Trophoblast cell (in vitro differentiated cells and primary cell): Measurements from ENCODE around the gene PAPOLB.

Experiments
- DNase-seq, 2 donors: peaks; one replicate each; pipeline ENCODE4 v3.0.0-alpha.2; 2016
- H2AFZ ChIP-seq: 2 replicates; pipeline ENCODE4 v1.6.1; 2013; ENCODE audit warnings: low read length, moderate library complexity, mild to moderate bottlenecking; ENCODE audit not compliant: insufficient read depth, poor library complexity
- H2AK5ac ChIP-seq: 2 replicates; pipeline ENCODE4 v1.6.1; 2013; ENCODE audit warnings: mild to moderate bottlenecking, low read length
- H2BK120ac ChIP-seq: 2 replicates; pipeline ENCODE4 v1.6.1; 2013; ENCODE audit warnings: low read length, mild to moderate bottlenecking, moderate library complexity; ENCODE audit not compliant: insufficient read depth, poor library complexity
- H2BK12ac ChIP-seq: 2 replicates; pipeline ENCODE4 v1.6.1; 2013; ENCODE audit warnings: mild to moderate bottlenecking, low read length, moderate library complexity
- H2BK5ac ChIP-seq: 2 replicates; pipeline ENCODE4 v1.6.1; 2013; ENCODE audit warnings: low read length, low read depth, moderate library complexity, mild to moderate bottlenecking; ENCODE audit not compliant: poor library complexity
- H3K14ac ChIP-seq: 2 replicates; pipeline ENCODE4 v1.6.1; 2013; ENCODE audit warnings: mild to moderate bottlenecking, low read length
- H3K18ac ChIP-seq: 2 replicates; pipeline ENCODE4 v1.6.1; 2013; ENCODE audit warnings: mild to moderate bottlenecking, low read length
- H3K23ac ChIP-seq: 2 replicates; pipeline ENCODE4 v1.6.1; 2013; ENCODE audit warnings: low read length
- H3K27ac ChIP-seq: 2 replicates; pipeline ENCODE4 v1.5.1; 2013; ENCODE audit warnings: low read depth, mild to moderate bottlenecking, inconsistent platforms, low read length, moderate library complexity
- H3K27me3 ChIP-seq: 2 replicates; pipeline ENCODE4 v1.6.1; 2013; ENCODE audit warnings: inconsistent platforms, mild to moderate bottlenecking, low read length, moderate library complexity; ENCODE audit not compliant: insufficient read depth
- H3K36me3 ChIP-seq, 2 experiments: 1 replicate in 1 of 2; 2 replicates in 1 of 2; pipeline ENCODE4 v1.6.1; 2013; ENCODE audit warnings: low read length in 2 of 2, mild to moderate bottlenecking in 2 of 2, moderate library complexity in 1 of 2; ENCODE audit not compliant: insufficient read depth in 2 of 2, control insufficient read depth in 1 of 2
- H3K4ac ChIP-seq: 2 replicates; pipeline ENCODE4 v1.6.1; 2013; ENCODE audit warnings: low read depth, mild to moderate bottlenecking, low read length, moderate library complexity
- H3K4me1 ChIP-seq, 2 experiments: 1 replicate in 1 of 2; 2 replicates in 1 of 2; pipeline ENCODE4 v1.6.1; 2013; ENCODE audit warnings: low read length in 2 of 2, mild to moderate bottlenecking in 2 of 2, moderate library complexity in 1 of 2; ENCODE audit not compliant: insufficient read depth in 2 of 2, control insufficient read depth in 1 of 2
- H3K4me2 ChIP-seq: 2 replicates; pipeline ENCODE4 v1.6.1; 2013; ENCODE audit warnings: inconsistent platforms, mild to moderate bottlenecking, low read length, moderate library complexity
- H3K4me3 ChIP-seq: 2 replicates; pipeline ENCODE4 v1.5.1; 2013; ENCODE audit warnings: mild to moderate bottlenecking, low read depth, low read length, inconsistent platforms
- H3K79me1 ChIP-seq: one replicate; pipeline ENCODE4 v1.6.1; 2013; ENCODE audit warnings: low read length
- H3K79me2 ChIP-seq: 2 replicates; pipeline ENCODE4 v1.6.1; 2013; ENCODE audit warnings: low read length, mild to moderate bottlenecking; ENCODE audit not compliant: control insufficient read depth, insufficient read depth, poor library complexity
- H3K9ac ChIP-seq: 2 replicates; pipeline ENCODE4 v1.6.1; 2013; ENCODE audit warnings: mild to moderate bottlenecking, low read length
- H3K9me3 ChIP-seq: 2 replicates; pipeline ENCODE4 v1.6.1; 2013; ENCODE audit warnings: low read depth, mild to moderate bottlenecking, control low read depth, inconsistent platforms, low read length; ENCODE audit not compliant: insufficient read depth
- H4K12ac ChIP-seq: 2 replicates; pipeline ENCODE4 v1.6.1; 2013; ENCODE audit warnings: low read depth, mild to moderate bottlenecking, low read length, moderate library complexity
- H4K8ac ChIP-seq: 2 replicates; pipeline ENCODE4 v1.6.1; 2013; ENCODE audit warnings: low read depth, mild to moderate bottlenecking, low read length, moderate library complexity
- H4K91ac ChIP-seq: one replicate; pipeline ENCODE4 v1.6.1; 2013; ENCODE audit warnings: low read depth, mild to moderate bottlenecking, low read length, moderate library complexity
- WGBS: extraction: QIAGEN DNeasy Blood & Tissue Kit; methylation state at CpG from one replicate; pipeline ENCODE4 v1.1.7; 2013; ENCODE audit warnings: missing lambda C conversion rate; ENCODE audit not compliant: insufficient read length, insufficient coverage; ENCODE audit errors: extremely low coverage; 5-methylcytosine and 5-hydroxymethylcytosine counted together

PAPOLB gene

GRCh38 chr7:4833176-4833575 is 28.7 kb downstream of the PAPOLB start:
- peak; percentile 25 to 60 for DNase-seq

DNA sequence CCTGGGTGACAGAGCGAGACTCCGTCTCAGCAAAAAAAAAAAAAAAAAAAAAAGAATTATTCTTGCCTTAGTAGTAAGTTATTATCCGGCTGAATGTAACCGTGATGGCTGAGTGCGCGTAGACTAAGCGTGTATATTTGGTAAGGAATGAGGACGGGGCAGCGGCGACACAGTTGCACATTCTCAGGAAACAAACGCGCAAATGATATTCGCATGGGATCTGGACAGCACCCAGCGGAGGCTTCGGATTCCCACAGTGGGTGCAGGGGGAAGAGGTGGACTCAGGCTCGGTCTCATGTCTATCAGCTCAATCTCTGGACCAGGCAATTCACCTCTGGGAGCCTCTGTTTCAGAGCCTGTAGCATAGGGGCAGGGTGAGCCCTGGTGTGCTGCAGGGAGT is 29.1 kb downstream of the PAPOLB start:
- Histone ChIP-seq H3K79me2 (no peaks in the 10 kb centered on the region), H2BK120ac (no peak overlapping the region), H3K4me1 (no peaks in the 10 kb centered on the region), H3K4ac (no peak overlapping the region), H3K4me3 (no peak overlapping the region), H3K79me1 (no peaks in the 10 kb centered on the region), H3K9ac (no peak overlapping the region), H3K4me2 (no peak overlapping the region), H3K23ac (no peak overlapping the region), H3K14ac (no peak overlapping the region), H2AFZ (no peak overlapping the region), H4K8ac (no peak overlapping the region), H2BK5ac (no peak overlapping the region), H3K36me3 (no peaks in the 10 kb centered on the region), H4K91ac (no peak overlapping the region), H3K9me3 (peaks cover 2% of the 10 kb centered on the region), H2BK12ac (no peak overlapping the region), H3K27me3 (no peaks in the 10 kb centered on the region), H2AK5ac (no peak overlapping the region), H3K18ac (no peak overlapping the region), H4K12ac (no peak overlapping the region), H3K27ac (no peak overlapping the region)
- peak; percentile 75 to 91 for DNase-seq
- WGBS: no CpG with 5 or more reads among the region's 16 CpGs

More at GRCh38 chr7:4833176-4833575, 28.7 kb downstream of the PAPOLB start:
- no CpG with 5 or more reads among the region's 17 CpGs for WGBS
- Histone ChIP-seq H3K9me3 (peaks cover 2% of the 10 kb centered on the region), H3K79me2 (no peaks in the 10 kb centered on the region), H4K91ac (no peak overlapping the region), H3K27ac (no peak overlapping the region), H4K8ac (no peak overlapping the region), H3K4ac (no peak overlapping the region), H2BK5ac (no peak overlapping the region), H2BK12ac (no peak overlapping the region), H4K12ac (no peak overlapping the region), H2AFZ (no peak overlapping the region), H2BK120ac (no peak overlapping the region), H3K14ac (no peak overlapping the region), H3K18ac (no peak overlapping the region), H3K23ac (no peak overlapping the region), H3K4me2 (no peak overlapping the region), H3K27me3 (no peaks in the 10 kb centered on the region), H3K79me1 (no peaks in the 10 kb centered on the region), H2AK5ac (no peak overlapping the region), H3K4me1 (no peaks in the 10 kb centered on the region), H3K36me3 (no peaks in the 10 kb centered on the region), H3K4me3 (no peak overlapping the region), H3K9ac (no peak overlapping the region)

DNA sequence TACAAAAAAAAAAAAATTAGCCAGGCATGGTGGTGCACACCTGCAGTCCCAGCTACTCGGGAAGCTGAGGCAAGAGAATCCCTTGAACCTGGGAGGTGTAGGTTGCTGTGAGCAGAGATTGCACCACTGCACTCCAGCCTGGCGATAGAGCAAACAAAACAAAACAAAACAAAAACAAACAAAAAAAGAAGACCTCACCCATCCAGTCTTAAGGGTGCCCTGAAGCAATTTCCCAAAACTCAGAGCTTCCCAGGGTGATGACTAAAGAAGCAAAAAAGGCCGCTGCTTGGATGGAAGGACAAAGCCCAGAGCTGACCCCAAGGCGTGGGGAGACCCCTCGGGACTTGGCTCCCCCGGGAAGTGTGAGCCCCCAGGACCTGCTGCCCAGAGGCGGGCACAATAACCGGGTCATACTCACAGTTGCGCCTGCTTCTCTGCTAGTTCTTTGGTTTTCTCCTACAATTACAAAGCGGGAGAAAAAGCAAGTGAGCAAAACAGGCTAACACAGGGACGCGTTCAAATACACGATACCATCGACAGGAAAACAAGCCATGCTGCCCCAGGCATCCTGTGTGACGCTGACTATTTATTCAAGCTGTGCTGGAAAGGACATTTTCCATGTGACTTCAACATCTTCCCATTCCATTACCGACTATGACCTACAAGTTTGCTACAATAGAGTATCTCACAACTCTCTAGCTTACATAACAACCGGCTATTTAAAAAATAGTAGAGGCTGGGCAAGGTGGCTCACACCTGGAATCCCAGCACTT is 29.9 kb downstream of the PAPOLB start:
- H4K91ac ChIP-seq: no peak overlapping the region
- no peak overlapping the region for H3K27ac ChIP-seq
- H2BK120ac ChIP-seq: no peak overlapping the region
- no peaks in the 10 kb centered on the region for H3K4me1 ChIP-seq
- no peaks in the 10 kb centered on the region for H3K79me2 ChIP-seq
- H3K4ac ChIP-seq: no peak overlapping the region
- H3K9me3 ChIP-seq: peaks cover 2% of the 10 kb centered on the region
- H2BK12ac ChIP-seq: no peak overlapping the region
- H4K8ac ChIP-seq: no peak overlapping the region
- no peak overlapping the region for H3K4me2 ChIP-seq
- H4K12ac ChIP-seq: no peak overlapping the region
- no peak overlapping the region for H2BK5ac ChIP-seq
- no peak overlapping the region for H3K9ac ChIP-seq
- no peak overlapping the region for H3K18ac ChIP-seq
- no peak overlapping the region for H3K14ac ChIP-seq
- H3K36me3 ChIP-seq: no peaks in the 10 kb centered on the region
- WGBS: no CpG with 5 or more reads among the region's 17 CpGs
- H3K4me3 ChIP-seq: no peak overlapping the region
- H3K27me3 ChIP-seq: no peaks in the 10 kb centered on the region
- H3K23ac ChIP-seq: no peak overlapping the region
- H2AFZ ChIP-seq: no peak overlapping the region
- no peaks in the 10 kb centered on the region for H3K79me1 ChIP-seq
- no peak overlapping the region for H2AK5ac ChIP-seq
- peak; percentile 88 to 95 for DNase-seq

GRCh38 chr7:4830176-4830575 is 31.7 kb downstream of the PAPOLB start:
- no peak overlapping the region for H3K23ac ChIP-seq
- no peak overlapping the region for H3K9ac ChIP-seq
- no peaks in the 10 kb centered on the region for H3K27me3 ChIP-seq
- H3K4me1 ChIP-seq: no peaks in the 10 kb centered on the region
- H2BK120ac ChIP-seq: no peak overlapping the region
- H4K91ac ChIP-seq: no peak overlapping the region
- H3K4ac ChIP-seq: no peak overlapping the region
- no CpG with 5 or more reads among the region's 14 CpGs for WGBS
- no peak overlapping the region for H3K27ac ChIP-seq
- no peak overlapping the region for H3K18ac ChIP-seq
- H4K12ac ChIP-seq: no peak overlapping the region
- H3K9me3 ChIP-seq: peaks cover 2% of the 10 kb centered on the region
- no peaks in the 10 kb centered on the region for H3K79me2 ChIP-seq
- no peak overlapping the region for H3K4me2 ChIP-seq
- peak; percentile 80 to 97 for DNase-seq
- H2AK5ac ChIP-seq: no peak overlapping the region
- no peak overlapping the region for H3K14ac ChIP-seq
- H3K4me3 ChIP-seq: no peak overlapping the region
- no peak overlapping the region for H2BK5ac ChIP-seq
- H3K36me3 ChIP-seq: no peaks in the 10 kb centered on the region
- no peak overlapping the region for H2BK12ac ChIP-seq
- no peaks in the 10 kb centered on the region for H3K79me1 ChIP-seq
- no peak overlapping the region for H4K8ac ChIP-seq
- no peak overlapping the region for H2AFZ ChIP-seq
